Coronary artery (tissue), 2 donors: ENCODE measurements around the gene WFDC6.
A peak's percentile ranks its signal among the peaks of the same experiment; 100 is the strongest.

Experiments
- DNase-seq: peaks from one replicate; pipeline ENCODE4 v3.0.0-alpha.2; 2017; ENCODE audit warnings: low spot score
- H3K27ac ChIP-seq, 2 donors: fragments of 200-600 bp; sonication (generic); one replicate each; pipeline ENCODE4 v1.5.1; 2016 to 2019
- H3K4me3 ChIP-seq: fragments of 200-600 bp; sonication (generic); 2 replicates; pipeline ENCODE4 v1.5.1; 2016; ENCODE audit warnings: mild to moderate bottlenecking, moderate library complexity
- TF ChIP-seq, protein P1 (sequence below): fragments of 200-600 bp; sonication (generic); IDR thresholded peaks from one replicate; pipeline ENCODE4 v1.5.1; 2019; ENCODE audit warnings: antibody characterized with exemption

Gene WFDC6

DNA sequence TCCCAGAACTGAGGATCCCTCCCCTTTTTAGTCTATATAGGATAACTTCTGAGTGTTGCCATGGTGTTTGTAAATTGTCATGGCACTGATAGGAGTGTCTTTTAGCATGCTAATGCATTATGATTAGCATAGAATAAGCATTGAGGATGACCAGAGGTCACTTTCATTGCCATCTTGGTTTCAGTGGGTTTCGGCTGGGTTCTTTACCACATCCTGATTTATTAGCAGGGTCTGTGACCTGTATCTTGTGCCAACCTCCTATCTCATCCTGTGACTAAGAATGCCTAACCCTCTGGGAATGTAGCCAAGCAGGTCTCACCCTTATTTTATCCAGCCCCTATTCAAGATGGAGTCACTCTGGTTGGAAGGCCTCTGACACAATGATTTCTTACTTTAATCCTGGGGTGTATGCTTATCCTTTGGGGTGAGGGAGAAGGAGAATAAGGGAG, 50.2 kb downstream of the WFDC6 start:
- Histone ChIP-seq H3K27ac (no peak overlapping the region), H3K4me3 (no peak overlapping the region)
- DNase-seq, result no peak
- TF ChIP-seq, protein P1, sequence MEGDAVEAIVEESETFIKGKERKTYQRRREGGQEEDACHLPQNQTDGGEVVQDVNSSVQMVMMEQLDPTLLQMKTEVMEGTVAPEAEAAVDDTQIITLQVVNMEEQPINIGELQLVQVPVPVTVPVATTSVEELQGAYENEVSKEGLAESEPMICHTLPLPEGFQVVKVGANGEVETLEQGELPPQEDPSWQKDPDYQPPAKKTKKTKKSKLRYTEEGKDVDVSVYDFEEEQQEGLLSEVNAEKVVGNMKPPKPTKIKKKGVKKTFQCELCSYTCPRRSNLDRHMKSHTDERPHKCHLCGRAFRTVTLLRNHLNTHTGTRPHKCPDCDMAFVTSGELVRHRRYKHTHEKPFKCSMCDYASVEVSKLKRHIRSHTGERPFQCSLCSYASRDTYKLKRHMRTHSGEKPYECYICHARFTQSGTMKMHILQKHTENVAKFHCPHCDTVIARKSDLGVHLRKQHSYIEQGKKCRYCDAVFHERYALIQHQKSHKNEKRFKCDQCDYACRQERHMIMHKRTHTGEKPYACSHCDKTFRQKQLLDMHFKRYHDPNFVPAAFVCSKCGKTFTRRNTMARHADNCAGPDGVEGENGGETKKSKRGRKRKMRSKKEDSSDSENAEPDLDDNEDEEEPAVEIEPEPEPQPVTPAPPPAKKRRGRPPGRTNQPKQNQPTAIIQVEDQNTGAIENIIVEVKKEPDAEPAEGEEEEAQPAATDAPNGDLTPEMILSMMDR, result no peak

DNA sequence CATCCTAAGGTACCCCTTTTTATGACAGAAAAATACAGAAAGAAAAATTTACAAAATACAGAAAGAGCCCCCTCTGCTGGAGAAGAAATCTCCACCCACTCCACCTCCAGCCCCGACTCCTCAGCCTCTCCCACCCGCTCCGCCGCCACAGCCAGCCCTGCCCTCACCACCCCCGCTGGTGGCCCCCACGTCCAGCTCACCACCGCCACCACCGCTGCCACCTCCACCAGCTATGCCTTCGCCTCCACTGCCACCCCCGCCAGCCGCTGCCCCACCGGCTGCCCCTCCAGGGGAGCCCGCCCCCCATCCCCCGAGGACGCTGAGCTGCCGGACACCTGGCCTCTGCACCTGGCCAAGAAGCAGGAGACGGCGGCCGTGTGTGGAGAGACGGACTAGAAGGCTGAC, 52.0 kb downstream of the WFDC6 start:
- TF ChIP-seq, protein P1, result peak; percentile 11
- Histone ChIP-seq H3K4me3 (no peak overlapping the region), H3K27ac (no peak overlapping the region)
- no peak for DNase-seq

DNA sequence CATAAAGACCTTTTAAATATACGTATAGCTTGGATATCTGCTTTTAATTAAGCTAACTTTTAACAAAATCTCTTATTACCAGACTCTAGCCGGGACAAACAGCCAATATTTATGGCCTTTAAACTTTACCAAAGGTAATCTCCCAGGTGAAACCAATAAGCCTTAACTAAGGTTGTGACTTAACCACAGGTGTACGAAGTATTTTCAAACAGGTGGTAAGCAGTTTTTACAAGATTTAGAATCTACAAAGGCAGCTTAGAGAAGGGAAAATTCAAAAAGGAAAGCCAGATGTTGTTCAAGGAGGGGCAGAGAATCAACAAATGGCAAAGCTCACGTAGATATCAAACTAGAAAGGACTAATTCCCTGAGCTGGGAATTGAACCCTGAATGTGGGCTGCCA, 53.9 kb downstream of the WFDC6 start:
- TF ChIP-seq, protein P1, result no peak
- no peak overlapping the region for H3K27ac ChIP-seq
- H3K4me3 ChIP-seq, result no peak overlapping the region
- no peak for DNase-seq

DNA sequence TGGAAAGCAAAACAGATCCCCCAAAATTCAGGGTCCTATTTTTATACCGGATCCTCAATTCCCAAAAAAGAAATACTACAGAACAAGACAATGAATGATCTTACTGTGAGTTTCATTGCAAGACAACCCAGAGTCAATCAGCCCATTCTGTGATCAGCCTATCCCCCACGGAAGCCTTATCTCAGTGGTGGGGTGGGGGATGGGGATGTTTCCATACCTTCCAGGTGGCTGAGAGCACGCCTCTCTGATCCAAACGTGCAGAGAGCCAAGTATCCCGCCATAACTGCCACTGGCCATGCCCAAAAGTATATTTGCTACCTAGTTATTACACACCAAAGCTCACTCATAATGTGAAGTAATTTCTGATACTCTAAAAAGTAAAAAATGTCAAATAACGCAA, 54.6 kb downstream of the WFDC6 start:
- no peak overlapping the region for H3K4me3 ChIP-seq
- TF ChIP-seq, protein P1, result no peak
- no peak overlapping the region for H3K27ac ChIP-seq
- no peak for DNase-seq
